ENCODE data around the gene ZBTB42.

DNA sequence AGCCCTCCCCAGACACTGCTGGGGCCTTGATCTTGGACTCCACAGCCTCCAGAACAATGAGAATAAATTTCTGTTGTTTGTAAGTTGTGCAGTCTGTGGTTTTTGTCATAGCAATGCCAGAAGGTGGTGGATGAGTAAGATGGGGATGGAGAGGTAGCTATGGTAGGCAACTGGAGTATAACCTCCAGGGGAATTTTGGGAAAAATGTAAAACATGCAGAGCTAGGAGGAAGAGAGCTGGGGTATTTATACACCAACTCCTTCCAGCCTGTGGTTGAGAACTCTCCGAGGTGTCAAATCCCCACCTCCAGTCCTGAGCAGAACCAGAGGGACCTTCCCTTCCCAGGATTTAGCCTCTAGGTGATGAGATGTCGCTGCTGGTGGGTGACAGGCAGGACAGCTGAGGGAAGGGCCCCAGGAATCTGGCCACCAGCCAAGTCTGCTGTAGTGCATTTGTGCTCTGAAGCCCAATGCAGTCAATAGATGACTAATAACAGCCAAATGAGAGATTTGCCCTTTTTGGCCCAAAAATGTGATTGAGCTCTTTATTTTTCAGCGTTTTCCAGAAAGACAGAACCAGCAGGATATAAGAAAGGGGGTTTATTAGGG, 45.0 kb downstream of the ZBTB42 start:
- TF ChIP-seq POLR2A (IDR thresholded peaks at IDR 0.05) (no peak), CTCF (IDR thresholded peaks at IDR 0.05 in 4 of 5, conservative IDR thresholded peaks at IDR 0.05 in 1 of 5) (no peak)
